Neural cell (in vitro differentiated cells): Measurements from ENCODE around the gene IWS1. TPM values are rescaled to one million over a fixed set of nuclear protein-coding genes. Genes with fewer than 3 reads are reported as not detected.

ENCODE experiments used
- H2AFZ ChIP-seq: fragments of 200-600, 300-800 bp; sonication (generic), shearing (Covaris generic); 2 replicates; pipeline ENCODE4 v1.6.0; 2014; ENCODE audit warnings: low read depth, mild to moderate bottlenecking, antibody characterized with exemption, low read length, moderate library complexity
- H3F3A ChIP-seq: fragments of 200-600 bp; shearing (Covaris generic); 2 replicates; pipeline ENCODE4 v1.6.1; 2016; ENCODE audit warnings: mild to moderate bottlenecking, moderate library complexity, mixed read lengths, antibody characterized with exemption, low read length; ENCODE audit not compliant: insufficient read depth, poor library complexity, severe bottlenecking
- H3K27ac ChIP-seq: fragments of 200-600, 300-800 bp; sonication (generic), shearing (Covaris generic); 2 replicates; pipeline ENCODE4 v1.5.1; 2014; ENCODE audit warnings: mild to moderate bottlenecking, low read length, moderate library complexity
- H3K27me3 ChIP-seq: fragments of 300-800, 200-600 bp; sonication (generic), shearing (Covaris generic); 2 replicates; pipeline ENCODE4 v1.6.0; 2014; ENCODE audit warnings: mild to moderate bottlenecking, low read depth, low read length, moderate library complexity; ENCODE audit not compliant: insufficient read depth
- H3K36me3 ChIP-seq: fragments of 300-800, 200-600 bp; sonication (generic), shearing (Covaris generic); 2 replicates; pipeline ENCODE4 v1.5.1; 2014; ENCODE audit warnings: mild to moderate bottlenecking, antibody characterized with exemption, low read length, moderate library complexity; ENCODE audit not compliant: insufficient read depth
- H3K4me2 ChIP-seq: fragments of 300-800, 200-600 bp; sonication (generic), shearing (Covaris generic); 2 replicates; pipeline ENCODE4 v1.6.0; 2014; ENCODE audit warnings: mild to moderate bottlenecking, low read length
- H3K4me3 ChIP-seq: fragments of 300-800, 200-600 bp; sonication (generic), shearing (Covaris generic); 2 replicates; pipeline ENCODE4 v1.5.1; 2014; ENCODE audit warnings: mild to moderate bottlenecking, low read length, moderate library complexity
- H3K79me2 ChIP-seq: fragments of 200-600 bp; shearing (Covaris generic); replicated peaks from 2 replicates; pipeline ENCODE4 v1.6.0; 2014; ENCODE audit warnings: mild to moderate bottlenecking, low read length, moderate library complexity; ENCODE audit not compliant: insufficient read depth
- H3K9ac ChIP-seq: fragments of 300-800, 200-600 bp; sonication (generic), shearing (Covaris generic); 2 replicates; pipeline ENCODE4 v1.6.1; 2016; ENCODE audit warnings: mild to moderate bottlenecking, low read length, mixed read lengths
- H3K9me2 ChIP-seq: fragments of 200-600 bp; shearing (Covaris generic); 2 replicates; pipeline ENCODE4 v1.6.1; 2016; ENCODE audit warnings: mild to moderate bottlenecking, low read length, mixed read lengths; ENCODE audit not compliant: insufficient read depth
- H3K9me3 ChIP-seq: fragments of 200-600, 300-800 bp; sonication (generic), shearing (Covaris generic); 2 replicates; pipeline ENCODE4 v1.6.1; 2016; ENCODE audit warnings: mild to moderate bottlenecking, mixed run types, low read length, moderate library complexity, mixed read lengths
- H4K20me1 ChIP-seq: fragments of 200-600 bp; shearing (Covaris generic); 2 replicates; pipeline ENCODE4 v1.6.1; 2016; ENCODE audit warnings: mild to moderate bottlenecking, mixed run types; ENCODE audit not compliant: insufficient read depth
- EP300 ChIP-seq: fragments of 450-650 bp; conservative IDR thresholded peaks from 2 replicates; pipeline ENCODE4 v1.6.1; 2014; ENCODE audit warnings: antibody characterized with exemption, mild to moderate bottlenecking, moderate library complexity; ENCODE audit not compliant: poor library complexity, severe bottlenecking
- EZH2 ChIP-seq: fragments of 200-600, 300-800 bp; shearing (Covaris generic), sonication (generic); IDR thresholded peaks from 2 replicates; pipeline ENCODE4 v1.6.1; 2014; ENCODE audit warnings: antibody characterized with exemption, low read length, borderline replicate concordance, mild to moderate bottlenecking; ENCODE audit not compliant: insufficient read depth, poor library complexity, severe bottlenecking
- MXI1 ChIP-seq: fragments of 450-650 bp; conservative IDR thresholded peaks from 2 replicates; pipeline ENCODE4 v1.6.1; 2014; ENCODE audit warnings: antibody characterized with exemption, mild to moderate bottlenecking; ENCODE audit not compliant: poor library complexity, severe bottlenecking
- POLR2AphosphoS5 ChIP-seq: IDR thresholded peaks from 2 replicates; pipeline ENCODE4 v1.6.1; 2012
- RAD21 ChIP-seq: fragments of 450-650 bp; conservative IDR thresholded peaks from 2 replicates; pipeline ENCODE4 v1.6.1; 2014; ENCODE audit warnings: antibody characterized with exemption, mild to moderate bottlenecking, moderate library complexity
- SMC3 ChIP-seq: fragments of 450-650 bp; conservative IDR thresholded peaks from 2 replicates; pipeline ENCODE4 v1.6.1; 2014; ENCODE audit warnings: antibody characterized with exemption, mild to moderate bottlenecking, moderate library complexity; ENCODE audit not compliant: poor library complexity
- TAF1 ChIP-seq: IDR thresholded peaks from 2 replicates; pipeline ENCODE4 v1.6.1; 2012; ENCODE audit warnings: low read depth
- polyA plus RNA-seq: library from polyadenylated mRNA; depleted of rRNA; stranded (reverse); fragments of >200 nt; gene quantifications from 2 replicates; pipeline ENCODE4 v1.2.3, GENCODE V29; 2014
- TF ChIP-seq, protein P1 (sequence below): fragments of 450-650 bp; IDR thresholded peaks from 2 replicates; pipeline ENCODE4 v1.5.1; 2014; ENCODE audit warnings: antibody characterized with exemption, mild to moderate bottlenecking, moderate library complexity; ENCODE audit not compliant: poor library complexity, severe bottlenecking
- TF ChIP-seq, protein P2 (sequence below): IDR thresholded peaks from 2 replicates; pipeline ENCODE4 v1.6.1; 2012; ENCODE audit warnings: borderline replicate concordance

The IWS1 gene
- polyA plus RNA-seq, 1 donor from 2014 or later = 49.3 TPM

DNA sequence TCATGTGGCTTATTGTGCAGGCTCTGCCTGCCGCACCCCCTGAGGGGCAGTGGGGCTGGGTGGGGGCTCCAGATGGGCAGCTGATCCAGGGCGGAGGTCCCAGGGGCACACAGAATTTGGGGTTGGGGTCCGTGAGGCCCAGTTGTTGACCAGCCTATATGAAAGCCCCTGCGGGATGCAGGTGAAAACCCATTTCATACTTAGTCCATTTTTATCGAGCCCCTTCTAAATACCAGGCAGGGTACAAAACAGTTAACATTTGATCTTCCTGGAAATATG is 39.8 kb upstream of the IWS1 start:
- Histone ChIP-seq H3K9me3 (no peaks in the 10 kb centered on the region), H3F3A (no peaks in the 10 kb centered on the region), H2AFZ (no peak overlapping the region), H3K79me2 (no peaks in the 10 kb centered on the region), H3K9ac (no peak overlapping the region), H4K20me1 (no peaks in the 10 kb centered on the region), H3K36me3 (no peaks in the 10 kb centered on the region), H3K9me2 (no peaks in the 10 kb centered on the region), H3K4me2 (no peak overlapping the region), H3K4me3 (no peak overlapping the region), H3K27me3 (no peaks in the 10 kb centered on the region), H3K27ac (no peak overlapping the region)
- no peak for TF ChIP-seq RAD21
- TF ChIP-seq POLR2AphosphoS5 = no peak
- no peak for TF ChIP-seq EP300
- TF ChIP-seq, protein P1, sequence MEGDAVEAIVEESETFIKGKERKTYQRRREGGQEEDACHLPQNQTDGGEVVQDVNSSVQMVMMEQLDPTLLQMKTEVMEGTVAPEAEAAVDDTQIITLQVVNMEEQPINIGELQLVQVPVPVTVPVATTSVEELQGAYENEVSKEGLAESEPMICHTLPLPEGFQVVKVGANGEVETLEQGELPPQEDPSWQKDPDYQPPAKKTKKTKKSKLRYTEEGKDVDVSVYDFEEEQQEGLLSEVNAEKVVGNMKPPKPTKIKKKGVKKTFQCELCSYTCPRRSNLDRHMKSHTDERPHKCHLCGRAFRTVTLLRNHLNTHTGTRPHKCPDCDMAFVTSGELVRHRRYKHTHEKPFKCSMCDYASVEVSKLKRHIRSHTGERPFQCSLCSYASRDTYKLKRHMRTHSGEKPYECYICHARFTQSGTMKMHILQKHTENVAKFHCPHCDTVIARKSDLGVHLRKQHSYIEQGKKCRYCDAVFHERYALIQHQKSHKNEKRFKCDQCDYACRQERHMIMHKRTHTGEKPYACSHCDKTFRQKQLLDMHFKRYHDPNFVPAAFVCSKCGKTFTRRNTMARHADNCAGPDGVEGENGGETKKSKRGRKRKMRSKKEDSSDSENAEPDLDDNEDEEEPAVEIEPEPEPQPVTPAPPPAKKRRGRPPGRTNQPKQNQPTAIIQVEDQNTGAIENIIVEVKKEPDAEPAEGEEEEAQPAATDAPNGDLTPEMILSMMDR = no peak
- no peak for TF ChIP-seq TAF1
- no peak for TF ChIP-seq MXI1

DNA sequence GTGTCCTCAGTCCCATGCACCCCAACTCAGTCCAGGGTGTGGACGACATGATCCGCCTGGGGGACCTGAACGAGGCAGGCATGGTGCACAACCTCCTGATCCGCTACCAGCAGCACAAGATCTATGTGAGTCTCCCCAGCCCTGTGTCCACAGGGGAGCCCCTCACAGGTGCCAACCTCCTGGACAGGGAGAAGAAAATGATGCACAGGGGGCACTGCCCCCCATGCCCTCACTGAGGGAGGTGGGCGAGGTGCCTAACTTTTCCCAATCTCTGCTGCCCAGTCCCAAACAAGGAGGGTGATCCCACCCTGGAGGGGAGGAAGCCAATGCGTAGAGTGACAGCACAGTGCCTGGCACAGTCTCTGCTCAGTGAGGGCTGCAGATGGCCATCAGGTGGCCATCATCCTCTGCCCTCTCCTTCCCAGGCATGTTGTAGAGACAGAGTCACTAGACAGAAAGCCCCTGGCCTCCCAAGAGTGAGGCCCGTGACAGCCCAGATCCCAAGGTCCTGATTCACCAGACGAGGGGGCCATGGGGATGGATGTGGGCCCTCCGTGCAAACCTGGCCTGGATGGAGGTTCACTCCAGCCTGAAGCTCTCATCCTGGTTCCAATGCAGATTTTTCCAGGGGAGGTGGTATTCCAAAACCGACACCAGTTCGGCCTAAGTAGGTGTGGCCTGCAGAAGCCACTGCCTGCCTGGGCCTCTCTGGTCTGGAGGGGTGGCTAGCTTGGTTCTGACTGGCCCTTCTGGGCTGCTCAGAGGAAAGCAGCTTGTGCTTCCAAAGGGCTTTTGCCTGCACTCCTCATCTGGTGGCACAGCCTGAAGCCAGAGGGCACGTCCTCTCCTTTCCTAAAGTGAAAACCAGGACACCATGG is 39.2 kb upstream of the IWS1 start:
- Histone ChIP-seq H3K9me3 (no peaks in the 10 kb centered on the region), H4K20me1 (no peaks in the 10 kb centered on the region), H3K27ac (no peak overlapping the region), H3K79me2 (no peaks in the 10 kb centered on the region), H3K4me3 (no peak overlapping the region), H3F3A (no peaks in the 10 kb centered on the region), H3K9ac (no peak overlapping the region), H3K4me2 (no peak overlapping the region), H3K27me3 (no peaks in the 10 kb centered on the region), H3K9me2 (no peaks in the 10 kb centered on the region), H2AFZ (no peak overlapping the region), H3K36me3 (no peaks in the 10 kb centered on the region)
- no peak for TF ChIP-seq SMC3
- no peak for TF ChIP-seq EZH2
- no peak for TF ChIP-seq RAD21
- TF ChIP-seq, protein P2, sequence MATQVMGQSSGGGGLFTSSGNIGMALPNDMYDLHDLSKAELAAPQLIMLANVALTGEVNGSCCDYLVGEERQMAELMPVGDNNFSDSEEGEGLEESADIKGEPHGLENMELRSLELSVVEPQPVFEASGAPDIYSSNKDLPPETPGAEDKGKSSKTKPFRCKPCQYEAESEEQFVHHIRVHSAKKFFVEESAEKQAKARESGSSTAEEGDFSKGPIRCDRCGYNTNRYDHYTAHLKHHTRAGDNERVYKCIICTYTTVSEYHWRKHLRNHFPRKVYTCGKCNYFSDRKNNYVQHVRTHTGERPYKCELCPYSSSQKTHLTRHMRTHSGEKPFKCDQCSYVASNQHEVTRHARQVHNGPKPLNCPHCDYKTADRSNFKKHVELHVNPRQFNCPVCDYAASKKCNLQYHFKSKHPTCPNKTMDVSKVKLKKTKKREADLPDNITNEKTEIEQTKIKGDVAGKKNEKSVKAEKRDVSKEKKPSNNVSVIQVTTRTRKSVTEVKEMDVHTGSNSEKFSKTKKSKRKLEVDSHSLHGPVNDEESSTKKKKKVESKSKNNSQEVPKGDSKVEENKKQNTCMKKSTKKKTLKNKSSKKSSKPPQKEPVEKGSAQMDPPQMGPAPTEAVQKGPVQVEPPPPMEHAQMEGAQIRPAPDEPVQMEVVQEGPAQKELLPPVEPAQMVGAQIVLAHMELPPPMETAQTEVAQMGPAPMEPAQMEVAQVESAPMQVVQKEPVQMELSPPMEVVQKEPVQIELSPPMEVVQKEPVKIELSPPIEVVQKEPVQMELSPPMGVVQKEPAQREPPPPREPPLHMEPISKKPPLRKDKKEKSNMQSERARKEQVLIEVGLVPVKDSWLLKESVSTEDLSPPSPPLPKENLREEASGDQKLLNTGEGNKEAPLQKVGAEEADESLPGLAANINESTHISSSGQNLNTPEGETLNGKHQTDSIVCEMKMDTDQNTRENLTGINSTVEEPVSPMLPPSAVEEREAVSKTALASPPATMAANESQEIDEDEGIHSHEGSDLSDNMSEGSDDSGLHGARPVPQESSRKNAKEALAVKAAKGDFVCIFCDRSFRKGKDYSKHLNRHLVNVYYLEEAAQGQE = no peak
- TF ChIP-seq, protein P1 = no peak
- no peak for TF ChIP-seq TAF1
- TF ChIP-seq MXI1 = no peak
- TF ChIP-seq EP300 = no peak
- no peak for TF ChIP-seq POLR2AphosphoS5
